ENCODE measurements around the gene PHF11. TPM values are rescaled to one million over a fixed set of nuclear protein-coding genes. Genes with fewer than 3 reads are reported as not detected.

The PHF11 gene
- total RNA-seq, 3 donors from 2014 or later, result 33.8 to 56.5 (median 52.1) TPM

DNA sequence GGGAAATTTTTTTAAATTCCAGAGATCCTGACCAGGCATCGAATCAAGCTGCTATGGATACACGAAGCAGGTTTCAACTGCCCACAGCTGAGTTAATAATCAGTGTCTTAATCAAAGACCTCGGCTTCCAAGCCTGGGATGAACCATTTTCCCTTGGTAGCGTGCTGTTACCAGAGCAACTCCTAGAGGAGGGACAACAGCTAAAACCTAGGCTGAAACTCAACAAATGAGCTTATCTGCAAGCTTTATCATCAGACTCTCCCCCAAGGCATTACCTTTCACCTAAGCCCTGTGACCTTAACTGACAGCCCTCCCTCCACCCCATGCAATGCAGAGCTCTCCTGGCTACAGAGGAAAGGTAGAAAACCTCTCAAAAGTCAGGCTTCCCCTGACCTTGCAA, 49.9 kb downstream of the PHF11 start:
- Histone ChIP-seq H3K4me1 (no peaks in the 10 kb centered on the region), H3K9me3 (no peaks in the 10 kb centered on the region), H3K36me3 (no peaks in the 10 kb centered on the region), H3K4me3 (no peak overlapping the region), H3K27me3 (no peaks in the 10 kb centered on the region), H3K27ac (no peak overlapping the region)
- no peak for DNase-seq (ENCODE audit: low spot score in 2 of 2)
- intact Hi-C loops (cut with DNase I; ENCODE audit: low total_unique reads), result no loop called here
- TF ChIP-seq POLR2AphosphoS5 (IDR thresholded peaks at IDR 0.05) (no peak), POLR2A (IDR thresholded peaks at IDR 0.05) (no peak)
- TF ChIP-seq, protein P1, sequence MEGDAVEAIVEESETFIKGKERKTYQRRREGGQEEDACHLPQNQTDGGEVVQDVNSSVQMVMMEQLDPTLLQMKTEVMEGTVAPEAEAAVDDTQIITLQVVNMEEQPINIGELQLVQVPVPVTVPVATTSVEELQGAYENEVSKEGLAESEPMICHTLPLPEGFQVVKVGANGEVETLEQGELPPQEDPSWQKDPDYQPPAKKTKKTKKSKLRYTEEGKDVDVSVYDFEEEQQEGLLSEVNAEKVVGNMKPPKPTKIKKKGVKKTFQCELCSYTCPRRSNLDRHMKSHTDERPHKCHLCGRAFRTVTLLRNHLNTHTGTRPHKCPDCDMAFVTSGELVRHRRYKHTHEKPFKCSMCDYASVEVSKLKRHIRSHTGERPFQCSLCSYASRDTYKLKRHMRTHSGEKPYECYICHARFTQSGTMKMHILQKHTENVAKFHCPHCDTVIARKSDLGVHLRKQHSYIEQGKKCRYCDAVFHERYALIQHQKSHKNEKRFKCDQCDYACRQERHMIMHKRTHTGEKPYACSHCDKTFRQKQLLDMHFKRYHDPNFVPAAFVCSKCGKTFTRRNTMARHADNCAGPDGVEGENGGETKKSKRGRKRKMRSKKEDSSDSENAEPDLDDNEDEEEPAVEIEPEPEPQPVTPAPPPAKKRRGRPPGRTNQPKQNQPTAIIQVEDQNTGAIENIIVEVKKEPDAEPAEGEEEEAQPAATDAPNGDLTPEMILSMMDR (IDR thresholded peaks at IDR 0.05), result no peak

DNA sequence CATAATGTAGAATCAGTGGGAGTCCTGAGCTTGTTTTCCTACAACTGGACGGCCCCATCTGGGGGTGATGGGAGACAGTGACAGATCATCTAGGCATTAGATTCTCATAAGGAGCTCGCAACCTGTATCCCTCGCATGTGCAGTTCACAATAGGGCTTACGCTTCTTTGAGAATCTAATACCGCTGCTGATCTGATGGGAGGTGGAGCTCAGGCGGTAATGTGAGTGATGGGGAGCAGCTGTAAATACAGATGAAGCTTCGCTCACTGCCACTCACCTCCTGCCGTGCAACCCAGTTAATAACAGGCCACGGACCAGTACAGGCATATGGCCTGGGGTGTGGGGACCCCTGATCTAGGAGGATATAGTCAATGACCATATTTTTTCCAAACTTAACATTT, 50.8 kb downstream of the PHF11 start:
- H3K27ac ChIP-seq, result no peak overlapping the region

DNA sequence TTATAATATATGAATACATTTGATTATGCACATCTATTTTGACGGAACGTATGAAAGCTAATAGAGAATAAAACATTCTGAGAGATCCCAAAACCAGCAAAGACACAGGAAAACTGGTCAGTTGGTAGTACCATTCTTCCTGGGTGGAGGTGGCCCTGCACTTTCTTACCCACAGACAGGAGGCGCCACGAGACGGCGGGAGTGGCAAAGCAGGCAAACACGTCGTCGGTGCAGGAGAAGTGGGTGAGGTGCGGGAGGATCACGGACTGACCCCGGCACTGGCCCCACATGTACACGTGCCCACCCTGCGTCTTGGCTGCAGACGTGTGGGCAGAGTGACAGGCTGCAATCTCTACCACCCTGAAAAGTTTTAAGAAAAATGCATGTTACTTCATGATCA, 53.5 kb downstream of the PHF11 start:
- H3K4me3 ChIP-seq, result no peak overlapping the region
- no peaks in the 10 kb centered on the region for H3K4me1 ChIP-seq
- H3K36me3 ChIP-seq, result no peaks in the 10 kb centered on the region
- H3K27me3 ChIP-seq, result no peaks in the 10 kb centered on the region
- H3K27ac ChIP-seq, result no peak overlapping the region
- intact Hi-C loops (cut with DNase I; ENCODE audit: low total_unique reads), result no loop called here
- DNase-seq (ENCODE audit: low spot score in 2 of 2), result no peak
- no peak for TF ChIP-seq POLR2AphosphoS5 (IDR thresholded peaks at IDR 0.05)
- TF ChIP-seq POLR2A (IDR thresholded peaks at IDR 0.05), result no peak
- TF ChIP-seq, protein P1 (IDR thresholded peaks at IDR 0.05), result no peak
- no peaks in the 10 kb centered on the region for H3K9me3 ChIP-seq

More for the DNA sequence above, 50.8 kb downstream of the PHF11 start:
- no peak for DNase-seq (ENCODE audit: low spot score in 2 of 2)
- Histone ChIP-seq H3K36me3 (no peaks in the 10 kb centered on the region), H3K27me3 (no peaks in the 10 kb centered on the region), H3K4me3 (no peak overlapping the region), H3K9me3 (no peaks in the 10 kb centered on the region), H3K4me1 (no peaks in the 10 kb centered on the region)
- intact Hi-C loops (cut with DNase I; ENCODE audit: low total_unique reads), result no loop called here
- TF ChIP-seq, protein P1 (IDR thresholded peaks at IDR 0.05), result no peak
- TF ChIP-seq POLR2A (IDR thresholded peaks at IDR 0.05) (no peak), POLR2AphosphoS5 (IDR thresholded peaks at IDR 0.05) (no peak)

DNA sequence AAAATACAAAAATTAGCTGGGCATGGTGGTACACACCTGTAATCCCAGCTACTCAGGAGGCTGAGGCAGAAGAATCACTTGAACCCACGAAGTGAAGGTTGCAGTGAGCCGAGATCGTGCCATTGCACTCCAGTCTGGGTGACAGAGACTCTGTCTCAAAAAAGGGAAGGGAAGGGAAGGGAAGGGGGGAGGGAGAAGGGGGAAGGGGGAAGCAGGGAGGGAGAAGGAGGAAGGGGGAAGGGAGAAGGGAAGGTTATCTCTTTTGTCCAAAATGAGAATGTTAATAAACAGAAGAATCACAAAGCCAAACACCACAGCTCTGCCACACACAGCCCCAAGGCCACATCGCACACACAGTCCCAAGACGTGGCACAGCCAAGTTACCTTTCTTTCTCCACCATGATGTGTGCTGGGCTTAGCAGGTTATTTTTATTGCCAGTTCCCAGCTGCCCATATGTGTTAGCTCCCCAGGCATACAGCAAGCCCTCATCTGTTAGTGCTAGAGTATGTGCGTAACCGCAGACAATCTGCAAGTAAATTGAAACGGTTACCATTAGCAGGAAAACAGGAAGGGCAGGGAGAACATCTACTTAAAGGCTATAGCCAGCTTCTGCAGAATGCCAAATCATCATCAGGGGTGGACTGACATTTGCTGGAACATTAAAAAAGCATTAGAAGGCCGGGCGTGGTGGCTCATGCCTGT, 55.3 kb downstream of the PHF11 start:
- no peak for DNase-seq (ENCODE audit: low spot score in 2 of 2)
- Histone ChIP-seq H3K27me3 (no peaks in the 10 kb centered on the region), H3K27ac (no peak overlapping the region), H3K36me3 (no peaks in the 10 kb centered on the region), H3K9me3 (no peaks in the 10 kb centered on the region), H3K4me1 (no peaks in the 10 kb centered on the region), H3K4me3 (no peak overlapping the region)
- TF ChIP-seq POLR2A (IDR thresholded peaks at IDR 0.05) (no peak), POLR2AphosphoS5 (IDR thresholded peaks at IDR 0.05) (no peak)
- TF ChIP-seq, protein P1 (IDR thresholded peaks at IDR 0.05), result no peak
- intact Hi-C loops (cut with DNase I; ENCODE audit: low total_unique reads), result no loop called here

DNA sequence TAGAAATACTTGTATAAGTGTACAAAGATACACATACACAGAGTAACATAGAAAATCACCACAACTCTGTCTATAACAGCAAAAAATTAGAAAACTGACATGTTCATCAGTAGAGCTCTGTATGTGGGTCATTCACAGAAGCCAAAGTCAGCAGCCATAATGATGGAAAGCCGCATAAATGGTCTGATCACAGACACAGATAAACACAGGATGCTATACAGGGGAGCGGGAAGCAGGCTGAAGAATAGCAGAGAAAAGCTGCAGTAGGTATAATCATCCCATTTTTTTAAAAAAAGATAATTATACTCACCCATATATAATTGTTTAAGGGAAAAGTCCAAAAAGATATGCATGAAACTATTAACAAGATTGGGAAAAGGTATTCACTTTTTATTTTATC, 58.1 kb downstream of the PHF11 start:
- Histone ChIP-seq H3K27me3 (no peaks in the 10 kb centered on the region), H3K4me1 (no peaks in the 10 kb centered on the region), H3K36me3 (no peaks in the 10 kb centered on the region), H3K9me3 (no peaks in the 10 kb centered on the region), H3K4me3 (no peak overlapping the region), H3K27ac (no peak overlapping the region)
- intact Hi-C loops (cut with DNase I; ENCODE audit: low total_unique reads), result no loop called here
- TF ChIP-seq, protein P1 (IDR thresholded peaks at IDR 0.05), result no peak
- TF ChIP-seq POLR2AphosphoS5 (IDR thresholded peaks at IDR 0.05), result no peak
- no peak for DNase-seq (ENCODE audit: low spot score in 2 of 2)
